OCI-LY1 (cell line): ENCODE results near the gene RAB3A.

Source experiments
- H2AFZ ChIP-seq: fragments of 200-600 bp; sonication (generic), shearing (Covaris generic); 2 replicates; pipeline ENCODE4 v1.6.0; 2014; ENCODE audit warnings: antibody characterized with exemption, mild to moderate bottlenecking, low read length
- H3F3A ChIP-seq: fragments of 200-600 bp; sonication (generic), shearing (Covaris generic); 2 replicates; pipeline ENCODE4 v1.6.0; 2014; ENCODE audit warnings: mild to moderate bottlenecking, antibody characterized with exemption, low read length, moderate library complexity; ENCODE audit not compliant: insufficient read depth
- H3K27ac ChIP-seq: fragments of 200-600 bp; sonication (generic); 2 replicates; pipeline ENCODE4 v1.5.1; 2014; ENCODE audit warnings: low read length, mixed run types, mild to moderate bottlenecking, low read depth; ENCODE audit not compliant: poor library complexity, severe bottlenecking
- H3K27me3 ChIP-seq: fragments of 200-600 bp; sonication (generic); 2 replicates; pipeline ENCODE4 v1.6.0; 2014; ENCODE audit warnings: antibody characterized with exemption, mild to moderate bottlenecking, low read length, moderate library complexity; ENCODE audit not compliant: insufficient read depth
- H3K36me3 ChIP-seq: fragments of 200-600 bp; sonication (generic); 2 replicates; pipeline ENCODE4 v1.6.1; 2014; ENCODE audit warnings: mild to moderate bottlenecking, antibody characterized with exemption, low read length, moderate library complexity, mixed read lengths; ENCODE audit not compliant: insufficient read depth
- H3K4me1 ChIP-seq: fragments of 200-600 bp; sonication (generic); 2 replicates; pipeline ENCODE4 v1.5.1; 2014; ENCODE audit warnings: mild to moderate bottlenecking, low read length, moderate library complexity; ENCODE audit not compliant: insufficient read depth, severe bottlenecking
- H3K4me2 ChIP-seq: fragments of 200-600 bp; sonication (generic), shearing (Covaris generic); 2 replicates; pipeline ENCODE4 v1.6.1; 2014; ENCODE audit warnings: low read length
- H3K4me3 ChIP-seq: fragments of 200-600 bp; sonication (generic); 2 replicates; pipeline ENCODE4 v1.5.1; 2014; ENCODE audit warnings: low read length, low read depth, mild to moderate bottlenecking, mixed read lengths; ENCODE audit not compliant: poor library complexity, severe bottlenecking
- H3K79me2 ChIP-seq: fragments of 200-600 bp; shearing (Covaris generic); 2 replicates; pipeline ENCODE4 v1.6.1; 2016; ENCODE audit warnings: mixed run types, low read length, mixed read lengths; ENCODE audit not compliant: insufficient read depth
- H3K9ac ChIP-seq: fragments of 200-600 bp; sonication (generic), shearing (Covaris generic); 2 replicates; pipeline ENCODE4 v1.6.1; 2014; ENCODE audit warnings: mild to moderate bottlenecking, low read length, mixed read lengths
- H3K9me2 ChIP-seq: fragments of 200-600 bp; sonication (generic), shearing (Covaris generic); 2 replicates; pipeline ENCODE4 v1.6.1; 2014; ENCODE audit warnings: low read depth, mild to moderate bottlenecking, low read length, mixed read lengths
- H3K9me3 ChIP-seq: fragments of 200-600 bp; shearing (Covaris generic); 2 replicates; pipeline ENCODE4 v1.6.1; 2014; ENCODE audit warnings: low read length, mixed read lengths
- H4K20me1 ChIP-seq: fragments of 200-600 bp; sonication (generic), shearing (Covaris generic); 2 replicates; pipeline ENCODE4 v1.6.0; 2016; ENCODE audit warnings: mild to moderate bottlenecking, low read length; ENCODE audit not compliant: insufficient read depth
- EZH2 ChIP-seq: fragments of 200-600 bp; sonication (generic), shearing (Covaris generic); IDR thresholded peaks from 2 replicates; pipeline ENCODE4 v1.8.0; 2017; ENCODE audit warnings: borderline replicate concordance, mixed run types, mild to moderate bottlenecking, antibody characterized with exemption, low read length, moderate library complexity, mixed read lengths
- TF ChIP-seq, protein P1 (sequence below): fragments of 200-600 bp; sonication (generic), shearing (Covaris generic); IDR thresholded peaks from 2 replicates; pipeline ENCODE4 v1.5.1; 2017; ENCODE audit warnings: mild to moderate bottlenecking, antibody characterized with exemption, low read length, moderate library complexity, mixed read lengths

RAB3A gene

GRCh38 chr19:18167011-18167410, 36.8 kb downstream of the RAB3A start:
- H3K4me3 ChIP-seq, result no peak overlapping the region
- no peaks in the 10 kb centered on the region for H3K9me3 ChIP-seq
- H3F3A ChIP-seq, result no peaks in the 10 kb centered on the region
- H4K20me1 ChIP-seq, result no peaks in the 10 kb centered on the region
- TF ChIP-seq, protein P1, sequence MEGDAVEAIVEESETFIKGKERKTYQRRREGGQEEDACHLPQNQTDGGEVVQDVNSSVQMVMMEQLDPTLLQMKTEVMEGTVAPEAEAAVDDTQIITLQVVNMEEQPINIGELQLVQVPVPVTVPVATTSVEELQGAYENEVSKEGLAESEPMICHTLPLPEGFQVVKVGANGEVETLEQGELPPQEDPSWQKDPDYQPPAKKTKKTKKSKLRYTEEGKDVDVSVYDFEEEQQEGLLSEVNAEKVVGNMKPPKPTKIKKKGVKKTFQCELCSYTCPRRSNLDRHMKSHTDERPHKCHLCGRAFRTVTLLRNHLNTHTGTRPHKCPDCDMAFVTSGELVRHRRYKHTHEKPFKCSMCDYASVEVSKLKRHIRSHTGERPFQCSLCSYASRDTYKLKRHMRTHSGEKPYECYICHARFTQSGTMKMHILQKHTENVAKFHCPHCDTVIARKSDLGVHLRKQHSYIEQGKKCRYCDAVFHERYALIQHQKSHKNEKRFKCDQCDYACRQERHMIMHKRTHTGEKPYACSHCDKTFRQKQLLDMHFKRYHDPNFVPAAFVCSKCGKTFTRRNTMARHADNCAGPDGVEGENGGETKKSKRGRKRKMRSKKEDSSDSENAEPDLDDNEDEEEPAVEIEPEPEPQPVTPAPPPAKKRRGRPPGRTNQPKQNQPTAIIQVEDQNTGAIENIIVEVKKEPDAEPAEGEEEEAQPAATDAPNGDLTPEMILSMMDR, result no peak
- TF ChIP-seq EZH2, result no peak
- H3K27me3 ChIP-seq, result no peaks in the 10 kb centered on the region
- no peaks in the 10 kb centered on the region for H3K9me2 ChIP-seq
- H3K36me3 ChIP-seq, result peaks cover 46% of the 10 kb centered on the region
- no peak overlapping the region for H3K27ac ChIP-seq
- peaks cover 40% of the 10 kb centered on the region for H3K4me1 ChIP-seq
- no peaks in the 10 kb centered on the region for H3K79me2 ChIP-seq
- H3K9ac ChIP-seq, result no peak overlapping the region
- no peak overlapping the region for H2AFZ ChIP-seq
- no peak overlapping the region for H3K4me2 ChIP-seq

GRCh38 chr19:18165794-18166544, 37.9 kb downstream of the RAB3A start:
- no peak overlapping the region for H3K27ac ChIP-seq
- H2AFZ ChIP-seq, result no peak overlapping the region
- no peaks in the 10 kb centered on the region for H3K79me2 ChIP-seq
- H3K36me3 ChIP-seq, result peaks cover 50% of the 10 kb centered on the region
- TF ChIP-seq, protein P1, result no peak
- TF ChIP-seq EZH2, result no peak
- no peak overlapping the region for H3K4me2 ChIP-seq
- H3K9me2 ChIP-seq, result no peaks in the 10 kb centered on the region
- H3K4me1 ChIP-seq, result peaks cover 37% of the 10 kb centered on the region
- H3K9me3 ChIP-seq, result no peaks in the 10 kb centered on the region
- no peaks in the 10 kb centered on the region for H4K20me1 ChIP-seq
- H3F3A ChIP-seq, result no peaks in the 10 kb centered on the region
- no peaks in the 10 kb centered on the region for H3K27me3 ChIP-seq
- H3K9ac ChIP-seq, result no peak overlapping the region
- no peak overlapping the region for H3K4me3 ChIP-seq

DNA sequence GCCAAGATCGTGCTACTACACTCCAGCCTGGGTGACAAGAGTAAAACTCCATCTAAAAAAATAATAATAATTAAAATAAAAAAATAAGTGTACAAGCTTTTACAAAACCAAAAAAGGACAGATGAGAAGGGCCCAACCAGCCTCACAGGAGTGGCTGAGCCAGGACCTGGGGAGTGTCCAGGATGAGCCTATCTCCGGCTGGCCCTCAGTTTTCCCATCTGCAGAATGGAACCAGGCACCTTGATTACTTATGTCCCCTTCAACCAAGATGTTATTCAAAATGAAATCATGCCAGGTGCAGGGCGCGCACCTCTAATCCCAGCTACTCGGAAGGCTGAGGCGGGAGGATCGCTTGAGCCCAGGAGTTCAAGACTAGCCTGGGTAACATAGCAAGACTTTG, 39.8 kb downstream of the RAB3A start:
- Histone ChIP-seq H2AFZ (no peak overlapping the region), H3K36me3 (peaks cover 50% of the 10 kb centered on the region), H3F3A (no peaks in the 10 kb centered on the region), H4K20me1 (no peaks in the 10 kb centered on the region), H3K79me2 (no peaks in the 10 kb centered on the region), H3K27ac (no peak overlapping the region), H3K4me2 (no peak overlapping the region), H3K9me3 (no peaks in the 10 kb centered on the region), H3K9me2 (no peaks in the 10 kb centered on the region), H3K4me1 (peaks cover 28% of the 10 kb centered on the region), H3K4me3 (no peak overlapping the region), H3K27me3 (no peaks in the 10 kb centered on the region), H3K9ac (no peak overlapping the region)
- TF ChIP-seq, protein P1, result no peak
- no peak for TF ChIP-seq EZH2
